ENCODE data around the gene PRXL2A. TPM values are rescaled to one million over a fixed set of nuclear protein-coding genes. Genes with fewer than 3 reads are reported as not detected.
"Not testable (repeated sequence)": the region's sequence is repeated elsewhere in the genome, so short reads cannot be mapped to it uniquely, and the experiment has no call there.

Gene PRXL2A
- total RNA-seq, 1 donor from 2014 or later: 13.2 TPM

GRCh38 chr10:80468806-80469421, 60.6 kb downstream of the PRXL2A start:
- intact Hi-C loops (cut with micrococcal nuclease): loop anchor here (1.0 to 10.0 kb wide), 2 partner anchors 10 to 1224 kb away; no protein-coding TSS in a partner anchor

DNA sequence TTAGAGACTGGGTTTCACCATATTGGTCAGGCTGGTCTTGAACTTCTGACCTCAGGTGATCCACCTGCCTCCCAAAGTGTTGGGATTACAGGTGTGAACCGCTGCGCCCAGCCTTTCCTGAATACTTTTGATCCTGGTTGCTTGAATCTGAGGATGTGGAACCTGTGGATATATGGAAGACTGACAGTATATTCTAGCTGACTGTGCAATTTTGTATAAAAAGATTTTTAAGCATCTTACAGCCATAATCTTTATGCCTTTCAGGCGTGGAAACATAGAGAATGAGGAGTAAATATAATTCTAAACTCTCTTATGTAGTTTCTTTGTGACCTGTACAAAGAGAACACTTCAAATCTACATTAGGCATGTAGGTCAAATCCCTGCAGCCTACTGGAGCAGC, 61.9 kb downstream of the PRXL2A start:
- no peaks in the 10 kb centered on the region for H3K9me3 Mint-ChIP-seq
- H3K4me3 Mint-ChIP-seq: no peak overlapping the region
- H3K27ac Mint-ChIP-seq: no peak overlapping the region
- no peaks in the 10 kb centered on the region for H3K27me3 Mint-ChIP-seq (ENCODE audit: insufficient read depth)
- peaks cover 96% of the 10 kb centered on the region for H3K4me1 Mint-ChIP-seq (ENCODE audit: low read depth)
- intact Hi-C loops (cut with micrococcal nuclease): loop anchor here (5.0 kb wide), 2 partner anchors 283 to 1138 kb away; no protein-coding TSS in a partner anchor
- peaks cover 41% of the 10 kb centered on the region for H3K36me3 Mint-ChIP-seq (ENCODE audit: low read depth)
- DNase-seq (ENCODE audit: low spot score): no peak

More at GRCh38 chr10:80468806-80469421, 60.6 kb downstream of the PRXL2A start:
- Mint-ChIP-seq H3K27me3 (ENCODE audit: insufficient read depth) (no peaks in the 10 kb centered on the region), H3K27ac (peak overlapping the region; percentile 84), H3K4me3 (peak overlapping the region; percentile 75), H3K4me1 (ENCODE audit: low read depth) (peaks cover 97% of the 10 kb centered on the region), H3K9me3 (no peaks in the 10 kb centered on the region), H3K36me3 (ENCODE audit: low read depth) (peaks cover 35% of the 10 kb centered on the region)
- DNase-seq (ENCODE audit: low spot score): no peak

DNA sequence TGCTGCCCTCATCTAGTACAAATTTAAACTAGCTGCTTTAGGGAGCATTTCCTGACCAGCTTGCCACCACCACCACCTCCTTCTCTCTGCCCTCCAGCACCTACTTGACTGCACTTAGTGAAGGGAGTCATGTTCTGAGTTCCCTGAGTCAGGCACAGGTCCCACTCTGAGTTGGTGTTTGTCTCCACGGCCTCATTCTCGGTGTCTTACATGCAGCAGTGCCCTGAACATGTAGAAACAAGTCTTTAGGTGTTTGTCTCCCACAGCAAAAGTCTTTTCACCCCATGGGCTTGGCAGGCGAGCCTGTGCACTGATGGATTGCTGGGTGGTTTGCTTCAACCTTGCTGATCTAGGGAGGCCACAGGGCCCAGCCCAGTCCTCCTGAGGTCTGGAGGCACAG, 62.6 kb downstream of the PRXL2A start:
- no peaks in the 10 kb centered on the region for H3K27me3 Mint-ChIP-seq (ENCODE audit: insufficient read depth)
- H3K36me3 Mint-ChIP-seq (ENCODE audit: low read depth): peaks cover 41% of the 10 kb centered on the region
- intact Hi-C loops (cut with micrococcal nuclease): loop anchor here (1.0 to 5.0 kb wide), 3 partner anchors 8 to 1139 kb away; no protein-coding TSS in a partner anchor
- H3K4me3 Mint-ChIP-seq: peak overlapping the region; percentile 48
- H3K27ac Mint-ChIP-seq: peak overlapping the region; percentile 97
- no peak for DNase-seq (ENCODE audit: low spot score)
- no peaks in the 10 kb centered on the region for H3K9me3 Mint-ChIP-seq
- H3K4me1 Mint-ChIP-seq (ENCODE audit: low read depth): peaks cover 89% of the 10 kb centered on the region

DNA sequence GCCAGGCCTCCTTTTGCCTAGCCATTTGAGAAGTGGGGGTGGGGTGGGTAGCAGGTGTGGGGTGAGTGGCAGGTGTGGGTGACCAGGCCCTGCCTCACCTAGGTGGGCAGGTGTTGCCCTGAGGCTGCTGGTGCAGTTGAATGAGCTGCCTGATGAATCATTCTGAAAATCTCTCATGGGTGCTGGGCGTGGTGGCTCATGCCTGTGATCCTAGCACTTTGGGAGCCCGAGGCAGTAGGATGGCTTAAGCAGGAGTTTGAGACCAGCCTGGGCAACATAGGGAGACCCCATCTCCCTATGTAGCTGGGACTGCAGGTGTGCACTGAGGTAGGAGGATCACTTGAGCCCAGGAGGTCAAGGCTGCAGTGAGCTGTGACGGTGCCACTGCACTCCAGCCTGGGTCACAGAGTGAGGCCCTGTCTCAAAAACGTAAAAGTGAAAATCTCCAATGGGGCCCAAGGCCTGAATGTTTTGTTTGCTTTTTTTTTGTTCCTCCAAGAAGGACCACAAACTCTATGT, 63.4 kb downstream of the PRXL2A start:
- Mint-ChIP-seq H3K9me3 (no peaks in the 10 kb centered on the region), H3K36me3 (ENCODE audit: low read depth) (peaks cover 41% of the 10 kb centered on the region), H3K27ac (peak overlapping the region; percentile 97), H3K4me3 (peak overlapping the region; percentile 48), H3K27me3 (ENCODE audit: insufficient read depth) (no peaks in the 10 kb centered on the region), H3K4me1 (ENCODE audit: low read depth) (peaks cover 81% of the 10 kb centered on the region)
- DNase-seq (ENCODE audit: low spot score): no peak
- intact Hi-C loops (cut with micrococcal nuclease): loop anchor here (1.0 to 5.0 kb wide), 7 partner anchors 8 to 1139 kb away; no protein-coding TSS in a partner anchor

GRCh38 chr10:80472234-80473095, 64.1 kb downstream of the PRXL2A start:
- Mint-ChIP-seq H3K36me3 (ENCODE audit: low read depth) (peaks cover 48% of the 10 kb centered on the region), H3K27ac (peak overlapping the region; percentile 97), H3K4me3 (peak overlapping the region; percentile 48), H3K4me1 (ENCODE audit: low read depth) (peaks cover 80% of the 10 kb centered on the region), H3K9me3 (no peaks in the 10 kb centered on the region), H3K27me3 (ENCODE audit: insufficient read depth) (no peaks in the 10 kb centered on the region)
- peak; percentile 34 for DNase-seq (ENCODE audit: low spot score)
- intact Hi-C loops (cut with micrococcal nuclease): loop anchor here (1.0 to 5.0 kb wide), 6 partner anchors 15 to 1140 kb away; no protein-coding TSS in a partner anchor

- Mint-ChIP-seq H3K4me1 (ENCODE audit: low read depth) (peaks cover 80% of the 10 kb centered on the region), H3K27ac (peak overlapping the region; percentile 97), H3K9me3 (peaks cover 5% of the 10 kb centered on the region), H3K4me3 (peak overlapping the region; percentile 48), H3K36me3 (ENCODE audit: low read depth) (peaks cover 53% of the 10 kb centered on the region), H3K27me3 (ENCODE audit: insufficient read depth) (no peaks in the 10 kb centered on the region)
- DNase-seq (ENCODE audit: low spot score): no peak
- intact Hi-C loops (cut with micrococcal nuclease): loop anchor here (5.0 kb wide), 2 partner anchors 286 to 1141 kb away; no protein-coding TSS in a partner anchor
Observed at GRCh38 chr10:80473096-80473657, 64.8 kb downstream of the PRXL2A start.

DNA sequence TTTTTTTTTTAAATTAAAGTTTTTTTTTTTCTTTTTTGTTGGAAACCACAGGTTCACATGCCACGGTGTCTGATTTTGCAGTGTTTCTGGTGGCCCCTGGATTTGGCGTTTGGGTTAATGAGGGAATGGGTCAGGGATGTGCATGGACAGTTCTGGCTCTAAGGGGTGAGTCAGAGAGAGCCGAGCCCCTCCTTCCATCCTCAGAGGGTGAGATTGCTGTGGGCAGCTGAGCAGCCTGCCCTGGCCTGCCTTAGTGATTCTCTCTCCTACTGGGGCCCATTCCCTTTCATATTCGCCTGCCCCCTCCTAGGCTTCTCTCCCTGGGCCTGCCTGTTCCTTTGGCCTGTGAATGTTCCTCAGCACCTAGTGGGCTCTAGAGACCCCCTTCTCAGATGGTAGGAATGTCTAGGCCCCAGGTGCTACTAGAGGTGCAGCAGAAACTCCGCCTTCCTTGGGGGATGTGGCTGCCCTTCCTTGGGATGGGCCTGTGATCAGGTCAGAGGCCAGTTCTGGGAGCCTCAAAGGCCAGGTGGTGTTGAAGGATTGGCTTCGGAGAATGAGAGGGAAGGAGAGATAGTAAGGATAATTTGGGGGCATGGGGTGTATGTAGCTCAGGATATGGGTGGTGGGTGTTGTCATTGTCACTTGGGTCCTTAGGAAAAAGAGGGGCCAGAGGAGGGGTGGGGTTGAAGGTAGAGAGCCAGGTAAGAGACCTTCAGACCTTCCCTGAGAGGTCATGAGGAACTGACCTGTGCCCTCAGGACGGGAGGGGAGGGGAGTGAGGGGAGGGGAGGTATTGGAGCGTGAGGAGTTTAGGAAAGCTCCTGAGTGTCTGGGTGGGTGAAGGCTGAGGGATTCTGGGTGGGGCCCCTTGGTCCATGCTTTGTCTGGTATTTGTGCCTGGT, 65.6 kb downstream of the PRXL2A start:
- intact Hi-C loops (cut with micrococcal nuclease): loop anchor here (5.0 kb wide), 2 partner anchors 287 to 1142 kb away; no protein-coding TSS in a partner anchor
- H3K27me3 Mint-ChIP-seq (ENCODE audit: insufficient read depth): no peaks in the 10 kb centered on the region
- H3K4me1 Mint-ChIP-seq (ENCODE audit: low read depth): peaks cover 76% of the 10 kb centered on the region
- H3K9me3 Mint-ChIP-seq: peaks cover 6% of the 10 kb centered on the region
- peaks cover 60% of the 10 kb centered on the region for H3K36me3 Mint-ChIP-seq (ENCODE audit: low read depth)
- DNase-seq (ENCODE audit: low spot score): no peak
- no peak overlapping the region for H3K4me3 Mint-ChIP-seq
- peak overlapping the region; percentile 97 for H3K27ac Mint-ChIP-seq

- Mint-ChIP-seq H3K27me3 (ENCODE audit: insufficient read depth) (no peaks in the 10 kb centered on the region), H3K36me3 (ENCODE audit: low read depth) (peaks cover 56% of the 10 kb centered on the region), H3K4me1 (ENCODE audit: low read depth) (peaks cover 70% of the 10 kb centered on the region), H3K27ac (peak overlapping the region; percentile 97), H3K9me3 (peaks cover 6% of the 10 kb centered on the region), H3K4me3 (no peak overlapping the region)
- DNase-seq (ENCODE audit: low spot score): no peak
- intact Hi-C loops (cut with micrococcal nuclease): loop anchor here (5.0 kb wide), 2 partner anchors 287 to 1142 kb away; no protein-coding TSS in a partner anchor
Observed at GRCh38 chr10:80474597-80474910, 66.2 kb downstream of the PRXL2A start.

- Mint-ChIP-seq H3K4me3 (no peak overlapping the region), H3K36me3 (ENCODE audit: low read depth) (peaks cover 55% of the 10 kb centered on the region), H3K27me3 (ENCODE audit: insufficient read depth) (no peaks in the 10 kb centered on the region), H3K27ac (no peak overlapping the region), H3K9me3 (peaks cover 6% of the 10 kb centered on the region), H3K4me1 (ENCODE audit: low read depth) (peaks cover 68% of the 10 kb centered on the region)
- intact Hi-C loops (cut with micrococcal nuclease): loop anchor here (5.0 kb wide), 2 partner anchors 288 to 1143 kb away; no protein-coding TSS in a partner anchor
- DNase-seq (ENCODE audit: low spot score): no peak
Observed at GRCh38 chr10:80474941-80475340, 66.6 kb downstream of the PRXL2A start.

GRCh38 chr10:80475641-80476040, 67.3 kb downstream of the PRXL2A start:
- Mint-ChIP-seq H3K36me3 (ENCODE audit: low read depth) (peaks cover 57% of the 10 kb centered on the region), H3K4me1 (ENCODE audit: low read depth) (peaks cover 62% of the 10 kb centered on the region)
- H3K9me3 Mint-ChIP-seq; H3K27me3 Mint-ChIP-seq (ENCODE audit: insufficient read depth); H3K27ac Mint-ChIP-seq; H3K4me3 Mint-ChIP-seq; DNase-seq (ENCODE audit: low spot score); intact Hi-C loops (cut with micrococcal nuclease): not testable (repeated sequence)

- H3K27ac Mint-ChIP-seq: no peak overlapping the region
Observed at GRCh38 chr10:80476685-80477084, 68.3 kb downstream of the PRXL2A start.

GRCh38 chr10:80477813-80478212, 69.5 kb downstream of the PRXL2A start:
- peaks cover 6% of the 10 kb centered on the region for H3K9me3 Mint-ChIP-seq
- H3K4me1 Mint-ChIP-seq (ENCODE audit: low read depth): peaks cover 55% of the 10 kb centered on the region
- H3K4me3 Mint-ChIP-seq: no peak overlapping the region
- intact Hi-C loops (cut with micrococcal nuclease): no loop called here
- no peak for DNase-seq (ENCODE audit: low spot score)
- H3K36me3 Mint-ChIP-seq (ENCODE audit: low read depth): peaks cover 52% of the 10 kb centered on the region
- no peaks in the 10 kb centered on the region for H3K27me3 Mint-ChIP-seq (ENCODE audit: insufficient read depth)
- peak overlapping the region; percentile 26 for H3K27ac Mint-ChIP-seq

More at GRCh38 chr10:80476685-80477084, 68.3 kb downstream of the PRXL2A start:
- Mint-ChIP-seq H3K4me1 (ENCODE audit: low read depth) (peaks cover 60% of the 10 kb centered on the region), H3K27me3 (ENCODE audit: insufficient read depth) (no peaks in the 10 kb centered on the region), H3K36me3 (ENCODE audit: low read depth) (peaks cover 55% of the 10 kb centered on the region), H3K9me3 (peaks cover 6% of the 10 kb centered on the region), H3K4me3 (no peak overlapping the region)
- no peak for DNase-seq (ENCODE audit: low spot score)
- intact Hi-C loops (cut with micrococcal nuclease): no loop called here
